Endodermal cell (in vitro differentiated cells): ENCODE measurements around the gene SLC1A7. TPM values are rescaled to one million over a fixed set of nuclear protein-coding genes. Genes with fewer than 3 reads are reported as not detected.

Experiments used
- DNase-seq: peaks from one replicate; pipeline ENCODE4 v3.0.0-alpha.2; 2017
- H3K27ac ChIP-seq: 2 replicates; pipeline ENCODE4 v1.5.1; 2013; ENCODE audit warnings: mild to moderate bottlenecking, low read depth, low read length, moderate library complexity
- H3K27me3 ChIP-seq: 2 replicates; pipeline ENCODE4 v1.6.1; 2013; ENCODE audit warnings: mild to moderate bottlenecking, low read length, moderate library complexity; ENCODE audit not compliant: insufficient read depth, control insufficient read depth, poor library complexity, severe bottlenecking
- H3K36me3 ChIP-seq: 2 replicates; pipeline ENCODE4 v1.7.0; 2013; ENCODE audit warnings: mild to moderate bottlenecking, low read length, moderate library complexity; ENCODE audit not compliant: control insufficient read depth, insufficient read depth
- H3K4me1 ChIP-seq: one replicate; pipeline ENCODE4 v1.7.0; 2013; ENCODE audit warnings: low read length; ENCODE audit not compliant: control insufficient read depth, insufficient read depth
- H3K4me3 ChIP-seq: 2 replicates; pipeline ENCODE4 v1.5.1; 2013; ENCODE audit warnings: mild to moderate bottlenecking, low read length, moderate library complexity
- H3K9ac ChIP-seq: 2 replicates; pipeline ENCODE4 v1.6.1; 2013; ENCODE audit warnings: mild to moderate bottlenecking, low read length, moderate library complexity; ENCODE audit not compliant: poor library complexity, severe bottlenecking; ENCODE audit errors: extremely low read depth
- H3K9me3 ChIP-seq: 2 replicates; pipeline ENCODE4 v1.6.1; 2013; ENCODE audit warnings: mild to moderate bottlenecking, low read length, moderate library complexity; ENCODE audit not compliant: control insufficient read depth
- H3K27ac Mint-ChIP-seq: 2 replicates; pipeline ENCODE4 v1.8.0; 2020; ENCODE audit warnings: mixed read lengths
- H3K27me3 Mint-ChIP-seq: 2 replicates; pipeline ENCODE4 v1.8.0; 2021; ENCODE audit warnings: mild to moderate bottlenecking, mixed read lengths; ENCODE audit not compliant: insufficient read depth
- H3K36me3 Mint-ChIP-seq: 2 replicates; pipeline ENCODE4 v1.8.0; 2020; ENCODE audit warnings: low read depth, mixed read lengths
- H3K4me1 Mint-ChIP-seq: 2 replicates; pipeline ENCODE4 v1.8.0; 2020; ENCODE audit warnings: mixed read lengths
- H3K4me3 Mint-ChIP-seq: 2 replicates; pipeline ENCODE4 v1.8.0; 2020; ENCODE audit warnings: mild to moderate bottlenecking, moderate library complexity, mixed read lengths
- H3K9me3 Mint-ChIP-seq: 2 replicates; pipeline ENCODE4 v1.8.0; 2020; ENCODE audit warnings: mild to moderate bottlenecking, mixed read lengths
- WGBS, 2 experiments: methylation state at CpG; one replicate each; pipeline versions ENCODE4 v1.1.5 to v1.1.7; 2013; ENCODE audit warnings: missing lambda C conversion rate in 2 of 2, mixed read lengths in 1 of 2; ENCODE audit not compliant: insufficient coverage in 1 of 2, insufficient read length in 1 of 2; 5-methylcytosine and 5-hydroxymethylcytosine counted together
- total RNA-seq, 2 donors: library from RNA; stranded (reverse); fragmentation: NEBNext Ultra II Directional in 1 of 2; extraction: Animal tissue kit (Norgen Biotek cat#: 25700) in 1 of 2; gene quantifications; 2 replicates in 1 of 2; 3 replicates in 1 of 2; pipeline ENCODE4 v1.2.1, GENCODE V29; 2021
- TF ChIP-seq, protein P1 (sequence below): fragments of 200-600 bp; sonication (generic); conservative IDR thresholded peaks from 2 replicates; pipeline ENCODE4 v1.5.0; 2021; ENCODE audit warnings: antibody characterized with exemption, mild to moderate bottlenecking

The SLC1A7 gene
- total RNA-seq, 2 donors from 2014 or later = 1.7 to 2.3 TPM

DNA sequence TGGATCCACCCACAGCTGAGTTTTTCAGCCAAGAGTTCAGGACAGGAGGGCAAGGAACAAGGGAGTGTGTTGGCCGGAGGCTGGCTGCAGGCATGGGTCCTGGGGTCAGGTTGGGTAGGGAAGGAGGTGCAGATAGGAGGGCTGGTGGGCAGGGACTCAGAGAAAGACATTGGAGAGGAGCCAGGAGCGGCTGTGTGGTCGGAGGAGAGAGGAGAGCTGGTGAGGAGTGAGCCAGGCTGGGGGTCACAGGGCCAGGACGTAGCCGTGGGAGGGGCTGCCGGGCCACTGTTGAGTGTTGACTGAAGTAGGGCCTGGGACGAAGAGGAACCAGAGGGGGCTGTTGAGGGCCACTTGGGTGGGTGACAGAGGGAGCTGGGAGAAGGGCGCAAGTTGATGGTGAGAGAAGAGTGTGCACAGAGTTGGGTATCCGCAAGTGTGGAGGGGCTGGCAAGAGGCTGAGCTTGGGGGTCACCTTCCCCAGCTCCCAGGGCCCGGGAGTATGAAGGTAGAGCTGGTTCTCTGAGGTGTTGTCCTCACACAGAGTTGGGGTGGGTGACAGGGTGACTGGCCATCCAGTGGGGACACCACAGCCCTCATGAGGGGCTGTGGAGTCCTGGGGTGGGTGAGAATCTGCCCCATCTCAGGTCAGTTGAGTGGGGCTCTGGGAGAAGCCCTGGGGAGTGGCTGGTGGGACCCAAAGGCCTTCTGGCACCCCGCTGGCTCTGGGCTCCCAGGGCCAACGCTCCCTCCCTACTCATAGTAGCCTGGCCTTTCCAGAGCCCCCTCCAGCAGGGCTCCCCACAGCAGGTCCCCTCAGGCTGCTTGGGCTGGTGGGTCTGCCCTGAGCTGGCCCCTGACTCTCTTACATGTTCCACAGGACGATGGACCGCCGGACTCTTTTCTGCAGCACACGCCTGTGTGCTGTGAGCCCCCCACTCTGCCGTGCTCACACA lies 58.5 kb downstream of the SLC1A7 start:
- no peak overlapping the region for H3K27ac ChIP-seq
- Mint-ChIP-seq H3K36me3 (no peaks in the 10 kb centered on the region), H3K27ac (peak overlapping the region; percentile 7), H3K9me3 (no peaks in the 10 kb centered on the region), H3K4me3 (no peak overlapping the region), H3K27me3 (peaks cover 31% of the 10 kb centered on the region), H3K4me1 (peaks cover 30% of the 10 kb centered on the region)
- 83 to 88% methylated on average over 14 to 17 of the region's 17 CpGs for WGBS, 2 experiments
- no peak overlapping the region for H3K4me3 ChIP-seq
- TF ChIP-seq, protein P1, sequence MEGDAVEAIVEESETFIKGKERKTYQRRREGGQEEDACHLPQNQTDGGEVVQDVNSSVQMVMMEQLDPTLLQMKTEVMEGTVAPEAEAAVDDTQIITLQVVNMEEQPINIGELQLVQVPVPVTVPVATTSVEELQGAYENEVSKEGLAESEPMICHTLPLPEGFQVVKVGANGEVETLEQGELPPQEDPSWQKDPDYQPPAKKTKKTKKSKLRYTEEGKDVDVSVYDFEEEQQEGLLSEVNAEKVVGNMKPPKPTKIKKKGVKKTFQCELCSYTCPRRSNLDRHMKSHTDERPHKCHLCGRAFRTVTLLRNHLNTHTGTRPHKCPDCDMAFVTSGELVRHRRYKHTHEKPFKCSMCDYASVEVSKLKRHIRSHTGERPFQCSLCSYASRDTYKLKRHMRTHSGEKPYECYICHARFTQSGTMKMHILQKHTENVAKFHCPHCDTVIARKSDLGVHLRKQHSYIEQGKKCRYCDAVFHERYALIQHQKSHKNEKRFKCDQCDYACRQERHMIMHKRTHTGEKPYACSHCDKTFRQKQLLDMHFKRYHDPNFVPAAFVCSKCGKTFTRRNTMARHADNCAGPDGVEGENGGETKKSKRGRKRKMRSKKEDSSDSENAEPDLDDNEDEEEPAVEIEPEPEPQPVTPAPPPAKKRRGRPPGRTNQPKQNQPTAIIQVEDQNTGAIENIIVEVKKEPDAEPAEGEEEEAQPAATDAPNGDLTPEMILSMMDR = no peak
- no peaks in the 10 kb centered on the region for H3K36me3 ChIP-seq
- peaks cover 4% of the 10 kb centered on the region for H3K4me1 ChIP-seq
- H3K9me3 ChIP-seq = no peaks in the 10 kb centered on the region
- peaks cover 9% of the 10 kb centered on the region for H3K27me3 ChIP-seq
- H3K9ac ChIP-seq = no peak overlapping the region
- DNase-seq = no peak

DNA sequence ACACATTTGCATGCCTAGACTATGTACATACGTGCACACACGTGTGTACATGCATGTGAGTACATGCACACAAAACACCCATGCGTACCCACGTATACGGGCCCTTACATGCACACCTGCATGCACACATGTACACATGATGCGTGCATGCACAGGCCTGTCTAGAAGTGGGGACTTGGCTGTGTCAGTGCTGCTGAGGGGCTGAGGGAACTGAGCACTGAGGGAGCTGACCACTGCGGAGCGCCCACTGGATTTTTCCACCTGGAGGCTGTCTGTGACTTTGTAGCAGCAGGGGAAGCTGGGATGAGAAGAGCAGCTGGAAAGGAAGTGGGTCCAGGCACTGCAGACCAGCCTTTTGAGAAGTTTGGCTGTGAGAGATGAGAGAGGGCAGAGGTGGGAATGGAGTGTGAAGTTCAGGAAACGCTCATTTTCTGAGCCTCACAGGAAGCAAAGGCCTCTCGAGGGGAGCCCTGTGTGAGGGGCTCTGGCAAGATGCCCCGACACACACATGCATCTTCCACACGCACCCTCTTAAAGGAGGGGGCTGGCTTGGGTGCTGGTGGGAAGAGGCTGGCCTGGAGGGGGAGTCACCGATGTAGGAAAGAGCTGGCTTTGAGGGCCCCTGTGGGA lies 59.5 kb downstream of the SLC1A7 start:
- Mint-ChIP-seq H3K9me3 (no peaks in the 10 kb centered on the region), H3K36me3 (no peaks in the 10 kb centered on the region), H3K27me3 (peaks cover 29% of the 10 kb centered on the region), H3K4me1 (peaks cover 26% of the 10 kb centered on the region), H3K27ac (peak overlapping the region; percentile 7), H3K4me3 (no peak overlapping the region)
- Histone ChIP-seq H3K27me3 (peaks cover under 1% of the 10 kb centered on the region), H3K9ac (no peak overlapping the region), H3K27ac (no peak overlapping the region), H3K4me1 (peaks cover 4% of the 10 kb centered on the region), H3K9me3 (no peaks in the 10 kb centered on the region), H3K4me3 (no peak overlapping the region), H3K36me3 (no peaks in the 10 kb centered on the region)
- WGBS, 2 experiments = 90 to 91% methylated on average over 7 to 13 of the region's 13 CpGs
- TF ChIP-seq, protein P1 = no peak
- no peak for DNase-seq

DNA sequence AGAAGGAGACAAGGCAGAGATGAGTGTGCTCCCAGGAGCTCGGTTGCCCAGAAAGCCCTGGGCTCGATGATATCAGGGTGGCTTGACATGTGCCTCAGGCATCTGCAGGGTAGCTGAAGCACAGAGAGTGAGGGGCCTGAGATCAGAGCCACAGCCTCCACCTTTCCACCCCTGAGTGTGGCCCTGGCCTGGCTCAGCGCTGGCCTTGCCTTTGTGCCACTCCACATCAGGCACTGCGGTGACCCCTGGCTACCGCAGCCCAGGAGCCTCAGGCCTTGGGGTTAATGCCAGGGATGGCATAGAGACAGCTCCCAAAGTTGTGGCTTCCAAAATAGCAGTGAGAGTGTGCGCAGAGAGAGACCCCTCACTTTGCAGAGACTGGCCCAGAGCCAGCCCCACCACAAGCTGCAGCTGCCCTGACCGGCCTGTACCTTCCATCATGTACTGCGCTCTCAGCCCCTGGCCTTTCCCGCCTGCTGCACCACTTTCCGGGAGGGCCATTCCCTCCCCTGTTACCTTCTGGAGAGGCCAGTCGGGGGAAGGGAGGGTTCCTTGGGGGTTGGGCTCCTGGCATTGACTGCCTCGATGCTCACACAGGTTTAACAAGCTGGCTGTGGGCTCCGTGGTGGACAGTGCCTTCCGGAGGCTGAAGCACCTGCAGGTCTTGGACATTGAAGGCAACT lies 60.9 kb downstream of the SLC1A7 start:
- H3K9me3 Mint-ChIP-seq = no peaks in the 10 kb centered on the region
- 84 to 98% methylated on average over 8 to 14 of the region's 14 CpGs for WGBS, 2 experiments
- peaks cover 26% of the 10 kb centered on the region for H3K27me3 Mint-ChIP-seq
- H3K36me3 Mint-ChIP-seq = no peaks in the 10 kb centered on the region
- no peak overlapping the region for H3K4me3 ChIP-seq
- H3K27me3 ChIP-seq = no peaks in the 10 kb centered on the region
- H3K9me3 ChIP-seq = no peaks in the 10 kb centered on the region
- no peak overlapping the region for H3K4me3 Mint-ChIP-seq
- H3K27ac ChIP-seq = no peak overlapping the region
- no peak overlapping the region for H3K9ac ChIP-seq
- TF ChIP-seq, protein P1 = no peak
- H3K27ac Mint-ChIP-seq = no peak overlapping the region
- DNase-seq = no peak
- H3K4me1 Mint-ChIP-seq = peaks cover 24% of the 10 kb centered on the region
- peaks cover 4% of the 10 kb centered on the region for H3K4me1 ChIP-seq
- H3K36me3 ChIP-seq = no peaks in the 10 kb centered on the region
